HCT116 (cell line): ENCODE measurements around the gene AGAP1. TPM values are rescaled to one million over a fixed set of nuclear protein-coding genes. Genes with fewer than 3 reads are reported as not detected.

Experiments
- ATAC-seq: fragments of 200-7000 bp; cut with Tn5 transposase; 2 replicates; pipeline ENCODE4 v1.9.1; 2020; ENCODE audit warnings: mild to moderate bottlenecking, moderate library complexity
- BruUV-seq: library from RNA; stranded (reverse); fragments of 400-500 nt; replicated peaks from 2 replicates; lab custom pipeline; 2021; lab: Mats Ljungman, UMichigan
- CTCF ChIA-PET: fragments of 300-600 bp; sonication (Branson Sonifier 250); formaldehyde crosslinking; loops from one replicate; lab custom pipeline; 2021; ENCODE audit warnings: antibody characterized with exemption; lab: Charles Lee
- POLR2A ChIA-PET: fragments of 300-600, 350-600 bp; sonication (Branson Sonifier 250); formaldehyde crosslinking; loops from one replicate; lab custom pipeline; 2021; ENCODE audit warnings: antibody characterized with exemption; lab: Charles Lee
- RAD21 ChIA-PET, 2 experiments: fragments of 300-600 bp; sonication (Branson Sonifier 250); formaldehyde crosslinking; loops; one replicate each; lab custom pipeline; 2023; ENCODE audit warnings: low total read pairs in 2 of 2; ENCODE audit not compliant: uncharacterized antibody in 2 of 2, unreplicated experiment in 2 of 2, low non-redundant PET in 1 of 2; lab: Charles Lee
- DNase-seq: peaks from one replicate; pipeline ENCODE4 v3.0.0-alpha.2; 2010; ENCODE audit warnings: low read depth, low spot score
- H2AFZ ChIP-seq: fragments of 200-600 bp; shearing (Covaris generic), sonication (generic); 2 replicates; pipeline ENCODE4 v1.6.1; 2017; ENCODE audit warnings: low read depth, mixed run types, mixed read lengths, antibody characterized with exemption, low read length; ENCODE audit not compliant: poor library complexity, severe bottlenecking
- H3K27ac ChIP-seq: 2 replicates; pipeline ENCODE4 v1.5.1; 2012; ENCODE audit warnings: low read depth, low read length
- H3K27me3 ChIP-seq: fragments of 200-600 bp; sonication (generic); 2 replicates; pipeline ENCODE4 v1.6.1; 2016; ENCODE audit warnings: mixed run types, low read length, mixed read lengths; ENCODE audit not compliant: insufficient read depth
- H3K36me3 ChIP-seq, 2 experiments: fragments of 200-500 bp in 1 of 2; fragments of 200-600 bp in 1 of 2; sonication (Bioruptor generic) in 1 of 2; sonication (generic) in 1 of 2; 2 replicates each; pipeline versions ENCODE4 v1.5.1 to v1.6.1; 2014 to 2016; ENCODE audit warnings: low read length in 2 of 2, inconsistent platforms in 1 of 2, mixed read lengths in 1 of 2, mixed run types in 1 of 2; ENCODE audit not compliant: insufficient read depth in 2 of 2, control insufficient read depth in 1 of 2
- H3K4me1 ChIP-seq, 2 experiments: fragments of 200-600 bp in 1 of 2; sonication (generic) in 1 of 2; 2 replicates each; pipeline versions ENCODE4 v1.5.1 to v1.6.1; 2012 to 2017; ENCODE audit warnings: low read length in 2 of 2, inconsistent platforms in 1 of 2, mild to moderate bottlenecking in 1 of 2, mixed read lengths in 1 of 2, mixed run types in 1 of 2, moderate library complexity in 1 of 2; ENCODE audit not compliant: insufficient read depth in 2 of 2, control insufficient read depth in 1 of 2
- H3K4me2 ChIP-seq: fragments of 200-600 bp; sonication (generic); 2 replicates; pipeline ENCODE4 v1.6.1; 2017; ENCODE audit warnings: mixed run types, low read length, mixed read lengths
- H3K4me3 ChIP-seq, 2 experiments: fragments of 200-600 bp in 1 of 2; sonication (generic) in 1 of 2; replicated peaks in 1 of 2; 2 replicates each; pipeline ENCODE4 v1.5.1; 2011 to 2016; ENCODE audit warnings: low read length in 2 of 2, control low read depth in 1 of 2, low read depth in 1 of 2, mild to moderate bottlenecking in 1 of 2, mixed read lengths in 1 of 2, mixed run types in 1 of 2
- H3K79me2 ChIP-seq: fragments of 200-600 bp; sonication (generic); 2 replicates; pipeline ENCODE4 v1.6.1; 2017; ENCODE audit warnings: mild to moderate bottlenecking, mixed run types, low read length, moderate library complexity, mixed read lengths; ENCODE audit not compliant: insufficient read depth
- H3K9ac ChIP-seq: fragments of 200-600 bp; sonication (generic); 2 replicates; pipeline ENCODE4 v1.6.1; 2016; ENCODE audit warnings: low read length, mixed read lengths
- H3K9me2 ChIP-seq: fragments of 200-600 bp; sonication (generic), shearing (Covaris generic); 2 replicates; pipeline ENCODE4 v1.6.1; 2017; ENCODE audit warnings: mixed run types, mild to moderate bottlenecking, moderate library complexity; ENCODE audit not compliant: insufficient read depth
- H3K9me3 ChIP-seq, 2 experiments: fragments of 200-500 bp in 1 of 2; fragments of 200-600 bp in 1 of 2; sonication (Bioruptor generic) in 1 of 2; sonication (generic) in 1 of 2; 2 replicates each; pipeline ENCODE4 v1.6.1; 2014 to 2017; ENCODE audit warnings: low read length in 2 of 2, mixed read lengths in 2 of 2, inconsistent platforms in 1 of 2, low read depth in 1 of 2, mild to moderate bottlenecking in 1 of 2, mixed run types in 1 of 2, moderate library complexity in 1 of 2; ENCODE audit not compliant: control insufficient read depth in 1 of 2, insufficient read depth in 1 of 2
- H4K20me1 ChIP-seq: fragments of 200-600 bp; sonication (generic), shearing (Covaris generic); 2 replicates; pipeline ENCODE4 v1.6.1; 2017; ENCODE audit warnings: mixed run types, mild to moderate bottlenecking, moderate library complexity; ENCODE audit not compliant: insufficient read depth
- EGR1 ChIP-seq: IDR thresholded peaks from 2 replicates; pipeline ENCODE4 v1.6.1; 2012; ENCODE audit warnings: low read depth
- ELF1 ChIP-seq: IDR thresholded peaks from 2 replicates; pipeline ENCODE4 v1.6.1; 2012; ENCODE audit warnings: low read depth, borderline replicate concordance
- EZH2 ChIP-seq: fragments of 200-600 bp; sonication (generic); IDR thresholded peaks from 2 replicates; pipeline ENCODE4 v1.6.1; 2017; ENCODE audit warnings: antibody characterized with exemption, mixed run types
- EZH2phosphoT487 ChIP-seq: fragments of 200-600 bp; IDR thresholded peaks from 2 replicates; pipeline ENCODE4 v1.6.1; 2018; ENCODE audit warnings: antibody characterized with exemption, borderline replicate concordance
- JUND ChIP-seq: IDR thresholded peaks from 2 replicates; pipeline ENCODE4 v1.6.1; 2012
- POLR2AphosphoS5 ChIP-seq: IDR thresholded peaks from 2 replicates; pipeline ENCODE4 v1.6.1; 2011; ENCODE audit warnings: mild to moderate bottlenecking, low read depth, low read length, moderate library complexity
- RAD21 ChIP-seq: IDR thresholded peaks from 2 replicates; pipeline ENCODE4 v1.6.1; 2012; ENCODE audit warnings: low read depth, mild to moderate bottlenecking
- SIN3A ChIP-seq: IDR thresholded peaks from 2 replicates; pipeline ENCODE4 v1.6.1; 2012; ENCODE audit warnings: low read depth
- YY1 ChIP-seq: IDR thresholded peaks from 2 replicates; pipeline ENCODE4 v1.6.1; 2011; ENCODE audit warnings: low read length, low read depth, moderate library complexity, mild to moderate bottlenecking; ENCODE audit not compliant: insufficient replicate concordance; ENCODE audit errors: extremely low read depth
- ZFX ChIP-seq: fragments of 450-650 bp; IDR thresholded peaks from 2 replicates; pipeline ENCODE4 v1.6.1; 2017
- ZNF274 ChIP-seq: fragments of 200-500 bp; sonication (Bioruptor generic); IDR thresholded peaks from 2 replicates; pipeline ENCODE4 v1.6.1; 2014; ENCODE audit warnings: mild to moderate bottlenecking, low read depth, low read length, inconsistent platforms
- intact Hi-C: fragments of 100-400 bp; cut with micrococcal nuclease; formaldehyde crosslinking; loops from 2 replicates; pipeline ENCODE4 v1.10.0; 2022
- total RNA-seq: library from RNA; stranded (reverse); gene quantifications from one replicate; pipeline ENCODE4 v1.2.1, GENCODE V29; 2021; ENCODE audit not compliant: unreplicated experiment
- TF ChIP-seq, protein P1 (sequence below), 3 experiments: fragments of 200-600 bp in 1 of 3; sonication (generic) in 1 of 3; IDR thresholded peaks in 2 of 3; conservative IDR thresholded peaks in 1 of 3; 2 replicates each; pipeline ENCODE4 v1.5.1; 2012 to 2017; ENCODE audit warnings: low read depth in 2 of 3, low read length in 2 of 3, antibody characterized with exemption in 1 of 3, borderline replicate concordance in 1 of 3, control low read depth in 1 of 3, mild to moderate bottlenecking in 1 of 3, mixed read lengths in 1 of 3, mixed run types in 1 of 3, moderate library complexity in 1 of 3; ENCODE audit not compliant: insufficient read depth in 1 of 3
- TF ChIP-seq, protein P2 (sequence below): IDR thresholded peaks from 2 replicates; pipeline ENCODE4 v1.6.1; 2011; ENCODE audit warnings: mild to moderate bottlenecking, low read length, moderate library complexity; ENCODE audit not compliant: insufficient replicate concordance; ENCODE audit errors: extremely low read depth

AGAP1 gene
- total RNA-seq, 1 experiment from 2014 or later, result 43.8 TPM

- no peaks in the 10 kb centered on the region for H3K27me3 ChIP-seq
- CTCF ChIA-PET, result no interaction called here
- intact Hi-C loops, result no loop called here
These were observed 527.7 kb downstream of the AGAP1 start for GRCh38 chr2:236021499-236022057.

DNA sequence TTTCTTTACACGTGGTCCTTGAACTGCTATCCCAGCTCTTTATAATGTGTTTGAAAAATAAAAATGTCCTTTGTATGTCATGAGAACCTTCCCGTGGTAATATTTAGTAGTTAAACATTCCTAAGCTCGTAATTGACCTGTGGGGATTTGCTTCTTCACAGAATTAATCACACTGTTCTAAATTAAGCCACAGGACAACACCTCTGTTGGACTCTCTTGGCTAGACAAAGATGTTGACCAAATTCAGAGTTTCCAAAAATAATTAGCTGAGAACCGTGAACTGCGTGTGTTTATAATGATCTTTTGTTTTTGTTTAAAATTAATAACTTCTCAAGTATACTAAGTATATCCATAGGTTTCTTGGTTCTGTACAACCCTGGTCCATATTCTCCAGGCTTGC lies 528.3 kb downstream of the AGAP1 start:
- no peaks in the 10 kb centered on the region for H3K9me2 ChIP-seq
- H2AFZ ChIP-seq, result no peak overlapping the region
- POLR2A ChIA-PET, result no interaction called here
- no peaks in the 10 kb centered on the region for H3K4me1 ChIP-seq
- RAD21 ChIA-PET, result no interaction called here
- DNase-seq, result no peak
- H3K9ac ChIP-seq, result no peak overlapping the region
- intact Hi-C loops, result no loop called here
- ATAC-seq, result no peak
- no peaks in the 10 kb centered on the region for H3K36me3 ChIP-seq
- no peaks in the 10 kb centered on the region for H3K79me2 ChIP-seq
- no TSS peak for BruUV-seq
- no peak overlapping the region for H3K4me2 ChIP-seq
- no peaks in the 10 kb centered on the region for H3K27me3 ChIP-seq
- no peaks in the 10 kb centered on the region for H4K20me1 ChIP-seq
- CTCF ChIA-PET, result no interaction called here
- TF ChIP-seq ELF1 (no peak), RAD21 (no peak), EZH2phosphoT487 (no peak), YY1 (no peak), EZH2 (no peak), JUND (no peak), POLR2AphosphoS5 (no peak), ZFX (no peak), ZNF274 (no peak), EGR1 (no peak)
- TF ChIP-seq, protein P1, sequence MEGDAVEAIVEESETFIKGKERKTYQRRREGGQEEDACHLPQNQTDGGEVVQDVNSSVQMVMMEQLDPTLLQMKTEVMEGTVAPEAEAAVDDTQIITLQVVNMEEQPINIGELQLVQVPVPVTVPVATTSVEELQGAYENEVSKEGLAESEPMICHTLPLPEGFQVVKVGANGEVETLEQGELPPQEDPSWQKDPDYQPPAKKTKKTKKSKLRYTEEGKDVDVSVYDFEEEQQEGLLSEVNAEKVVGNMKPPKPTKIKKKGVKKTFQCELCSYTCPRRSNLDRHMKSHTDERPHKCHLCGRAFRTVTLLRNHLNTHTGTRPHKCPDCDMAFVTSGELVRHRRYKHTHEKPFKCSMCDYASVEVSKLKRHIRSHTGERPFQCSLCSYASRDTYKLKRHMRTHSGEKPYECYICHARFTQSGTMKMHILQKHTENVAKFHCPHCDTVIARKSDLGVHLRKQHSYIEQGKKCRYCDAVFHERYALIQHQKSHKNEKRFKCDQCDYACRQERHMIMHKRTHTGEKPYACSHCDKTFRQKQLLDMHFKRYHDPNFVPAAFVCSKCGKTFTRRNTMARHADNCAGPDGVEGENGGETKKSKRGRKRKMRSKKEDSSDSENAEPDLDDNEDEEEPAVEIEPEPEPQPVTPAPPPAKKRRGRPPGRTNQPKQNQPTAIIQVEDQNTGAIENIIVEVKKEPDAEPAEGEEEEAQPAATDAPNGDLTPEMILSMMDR (IDR thresholded peaks at IDR 0.05 in 2 of 3, conservative IDR thresholded peaks at IDR 0.05 in 1 of 3; ENCODE audit: borderline replicate concordance in 1 of 3, insufficient read depth in 1 of 3, low read depth in 2 of 3, low read length in 2 of 3), result no peak
- TF ChIP-seq, protein P2, sequence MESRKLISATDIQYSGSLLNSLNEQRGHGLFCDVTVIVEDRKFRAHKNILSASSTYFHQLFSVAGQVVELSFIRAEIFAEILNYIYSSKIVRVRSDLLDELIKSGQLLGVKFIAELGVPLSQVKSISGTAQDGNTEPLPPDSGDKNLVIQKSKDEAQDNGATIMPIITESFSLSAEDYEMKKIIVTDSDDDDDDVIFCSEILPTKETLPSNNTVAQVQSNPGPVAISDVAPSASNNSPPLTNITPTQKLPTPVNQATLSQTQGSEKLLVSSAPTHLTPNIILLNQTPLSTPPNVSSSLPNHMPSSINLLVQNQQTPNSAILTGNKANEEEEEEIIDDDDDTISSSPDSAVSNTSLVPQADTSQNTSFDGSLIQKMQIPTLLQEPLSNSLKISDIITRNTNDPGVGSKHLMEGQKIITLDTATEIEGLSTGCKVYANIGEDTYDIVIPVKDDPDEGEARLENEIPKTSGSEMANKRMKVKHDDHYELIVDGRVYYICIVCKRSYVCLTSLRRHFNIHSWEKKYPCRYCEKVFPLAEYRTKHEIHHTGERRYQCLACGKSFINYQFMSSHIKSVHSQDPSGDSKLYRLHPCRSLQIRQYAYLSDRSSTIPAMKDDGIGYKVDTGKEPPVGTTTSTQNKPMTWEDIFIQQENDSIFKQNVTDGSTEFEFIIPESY, result no peak
- no peak overlapping the region for H3K4me3 ChIP-seq
- H3K27ac ChIP-seq, result no peak overlapping the region
- no peaks in the 10 kb centered on the region for H3K9me3 ChIP-seq

More at GRCh38 chr2:236021499-236022057, 527.7 kb downstream of the AGAP1 start:
- H4K20me1 ChIP-seq, result no peaks in the 10 kb centered on the region
- no peak for DNase-seq
- no peak overlapping the region for H3K4me2 ChIP-seq
- H3K9me3 ChIP-seq, result no peaks in the 10 kb centered on the region
- no peak for TF ChIP-seq SIN3A
- no peak for TF ChIP-seq ZNF274
- ATAC-seq, result no peak
- BruUV-seq, result no TSS peak
- ChIA-PET POLR2A (no interaction called here), RAD21 (no interaction called here)
- H3K79me2 ChIP-seq, result no peaks in the 10 kb centered on the region
- no peaks in the 10 kb centered on the region for H3K9me2 ChIP-seq
- no peak overlapping the region for H3K9ac ChIP-seq
- H3K4me3 ChIP-seq, result no peak overlapping the region
- H3K4me1 ChIP-seq, result no peaks in the 10 kb centered on the region
- no peak overlapping the region for H2AFZ ChIP-seq
- H3K27ac ChIP-seq, result no peak overlapping the region
- H3K36me3 ChIP-seq, result no peaks in the 10 kb centered on the region
